WERI-Rb-1 (cell line): ENCODE results near the gene INO80D.
"Not testable (repeated sequence)": the region's sequence is repeated elsewhere in the genome, so short reads cannot be mapped to it uniquely, and the experiment has no call there.

ENCODE experiments used
- DNase-seq: peaks from one replicate; pipeline ENCODE4 v3.0.0-alpha.2; 2020
- H3K27ac ChIP-seq: fragments of 250-450 bp; sonication (Bioruptor Pico); 2 replicates; pipeline ENCODE4 v1.5.1; 2020; ENCODE audit warnings: mild to moderate bottlenecking, moderate library complexity
- H3K27me3 ChIP-seq: fragments of 250-450 bp; sonication (Bioruptor Pico); 2 replicates; pipeline ENCODE4 v1.5.1; 2021; ENCODE audit warnings: mild to moderate bottlenecking, low read depth, moderate library complexity; ENCODE audit not compliant: insufficient read depth, severe bottlenecking
- H3K36me3 ChIP-seq: fragments of 250-450 bp; sonication (Bioruptor Pico); 2 replicates; pipeline ENCODE4 v1.5.1; 2020; ENCODE audit warnings: mild to moderate bottlenecking, moderate library complexity
- H3K4me3 ChIP-seq: 2 replicates; pipeline ENCODE4 v1.5.1; 2011; ENCODE audit warnings: low read depth, mild to moderate bottlenecking, control low read depth, low read length
- H3K9me3 ChIP-seq: fragments of 250-450 bp; sonication (Bioruptor Pico); 2 replicates; pipeline ENCODE4 v1.5.1; 2021; ENCODE audit warnings: mild to moderate bottlenecking, moderate library complexity; ENCODE audit not compliant: severe bottlenecking
- TF ChIP-seq, protein P1 (sequence below): IDR thresholded peaks from 2 replicates; pipeline ENCODE4 v1.5.1; 2011; ENCODE audit warnings: low read depth, mild to moderate bottlenecking, control low read depth, inconsistent platforms, low read length

Gene INO80D

DNA sequence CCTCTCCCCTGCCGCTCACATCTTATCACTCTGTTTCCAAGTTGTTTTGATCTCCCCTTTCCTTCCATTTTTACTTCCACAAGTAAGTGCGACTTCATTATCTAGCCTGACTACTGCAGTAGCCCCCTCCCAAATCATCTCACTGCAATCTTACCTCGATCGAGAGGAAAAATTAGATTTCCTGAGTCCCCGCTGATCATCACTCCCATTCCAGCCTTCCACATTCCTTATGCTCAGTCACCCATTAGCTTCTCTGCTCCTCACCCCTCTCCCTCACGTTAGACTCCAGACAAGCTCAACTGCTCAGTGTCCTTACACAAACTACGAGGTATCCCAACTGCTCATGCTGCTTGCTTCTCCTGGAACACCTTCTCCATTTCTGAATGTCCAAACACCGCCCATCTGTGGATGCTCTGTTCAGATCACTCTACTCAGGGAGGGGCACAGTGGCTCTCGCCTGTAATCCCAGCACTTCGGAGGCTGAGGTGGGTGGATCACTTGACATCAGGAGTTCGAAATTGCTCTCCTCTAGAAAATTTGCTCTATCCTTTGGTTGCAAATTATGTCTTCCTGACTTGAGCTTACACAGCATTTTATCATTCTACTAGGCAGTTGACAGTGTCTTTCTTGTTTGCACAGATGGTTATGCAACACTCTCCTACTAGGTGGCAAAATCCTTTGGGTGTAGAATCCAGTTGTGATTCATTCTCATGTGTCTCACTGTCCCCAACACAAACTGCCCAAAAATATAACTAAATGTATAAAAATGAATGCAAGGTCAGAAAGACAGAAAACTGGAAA is 96.5 kb downstream of the INO80D start:
- Histone ChIP-seq H3K27me3 (no peaks in the 10 kb centered on the region), H3K36me3 (no peaks in the 10 kb centered on the region), H3K4me3 (no peak overlapping the region), H3K27ac (no peak overlapping the region), H3K9me3 (no peaks in the 10 kb centered on the region)
- DNase-seq: no peak
- TF ChIP-seq, protein P1, sequence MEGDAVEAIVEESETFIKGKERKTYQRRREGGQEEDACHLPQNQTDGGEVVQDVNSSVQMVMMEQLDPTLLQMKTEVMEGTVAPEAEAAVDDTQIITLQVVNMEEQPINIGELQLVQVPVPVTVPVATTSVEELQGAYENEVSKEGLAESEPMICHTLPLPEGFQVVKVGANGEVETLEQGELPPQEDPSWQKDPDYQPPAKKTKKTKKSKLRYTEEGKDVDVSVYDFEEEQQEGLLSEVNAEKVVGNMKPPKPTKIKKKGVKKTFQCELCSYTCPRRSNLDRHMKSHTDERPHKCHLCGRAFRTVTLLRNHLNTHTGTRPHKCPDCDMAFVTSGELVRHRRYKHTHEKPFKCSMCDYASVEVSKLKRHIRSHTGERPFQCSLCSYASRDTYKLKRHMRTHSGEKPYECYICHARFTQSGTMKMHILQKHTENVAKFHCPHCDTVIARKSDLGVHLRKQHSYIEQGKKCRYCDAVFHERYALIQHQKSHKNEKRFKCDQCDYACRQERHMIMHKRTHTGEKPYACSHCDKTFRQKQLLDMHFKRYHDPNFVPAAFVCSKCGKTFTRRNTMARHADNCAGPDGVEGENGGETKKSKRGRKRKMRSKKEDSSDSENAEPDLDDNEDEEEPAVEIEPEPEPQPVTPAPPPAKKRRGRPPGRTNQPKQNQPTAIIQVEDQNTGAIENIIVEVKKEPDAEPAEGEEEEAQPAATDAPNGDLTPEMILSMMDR: no peak

- not testable (repeated sequence) for H3K27me3 ChIP-seq, H3K36me3 ChIP-seq, H3K9me3 ChIP-seq, H3K27ac ChIP-seq, DNase-seq, H3K4me3 ChIP-seq
These were observed 97.3 kb downstream of the INO80D start for GRCh38 chr2:205988681-205989080.

- Histone ChIP-seq H3K9me3 (no peaks in the 10 kb centered on the region), H3K4me3 (no peak overlapping the region), H3K36me3 (no peaks in the 10 kb centered on the region), H3K27ac (no peak overlapping the region), H3K27me3 (no peaks in the 10 kb centered on the region)
- TF ChIP-seq, protein P1: no peak
- no peak for DNase-seq
These were observed 97.7 kb downstream of the INO80D start for GRCh38 chr2:205988274-205988673.

GRCh38 chr2:205986334-205986733 is 99.6 kb downstream of the INO80D start:
- not testable (repeated sequence) for H3K36me3 ChIP-seq, DNase-seq, H3K9me3 ChIP-seq, H3K27me3 ChIP-seq, H3K4me3 ChIP-seq, H3K27ac ChIP-seq

DNA sequence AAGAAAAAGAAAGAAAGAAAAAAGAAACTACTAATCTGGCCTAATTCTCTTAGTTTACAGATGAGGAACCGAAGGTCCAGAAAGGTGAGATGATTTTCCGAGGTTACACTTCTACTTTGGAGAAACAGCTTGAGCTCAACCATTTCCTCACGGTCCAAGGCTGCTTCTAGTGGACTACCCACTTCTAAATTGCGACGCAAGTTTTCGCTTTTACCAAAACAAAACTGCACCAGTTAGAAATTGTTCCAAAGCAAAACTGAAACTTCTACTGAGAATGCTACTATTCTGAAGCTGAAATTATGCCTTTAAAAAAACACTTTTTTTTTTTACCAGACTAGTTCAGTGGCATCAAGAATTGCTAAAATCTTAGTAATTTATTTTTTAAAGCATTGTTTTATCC is 101.6 kb downstream of the INO80D start:
- H3K27ac ChIP-seq: no peak overlapping the region
- TF ChIP-seq, protein P1: no peak

DNA sequence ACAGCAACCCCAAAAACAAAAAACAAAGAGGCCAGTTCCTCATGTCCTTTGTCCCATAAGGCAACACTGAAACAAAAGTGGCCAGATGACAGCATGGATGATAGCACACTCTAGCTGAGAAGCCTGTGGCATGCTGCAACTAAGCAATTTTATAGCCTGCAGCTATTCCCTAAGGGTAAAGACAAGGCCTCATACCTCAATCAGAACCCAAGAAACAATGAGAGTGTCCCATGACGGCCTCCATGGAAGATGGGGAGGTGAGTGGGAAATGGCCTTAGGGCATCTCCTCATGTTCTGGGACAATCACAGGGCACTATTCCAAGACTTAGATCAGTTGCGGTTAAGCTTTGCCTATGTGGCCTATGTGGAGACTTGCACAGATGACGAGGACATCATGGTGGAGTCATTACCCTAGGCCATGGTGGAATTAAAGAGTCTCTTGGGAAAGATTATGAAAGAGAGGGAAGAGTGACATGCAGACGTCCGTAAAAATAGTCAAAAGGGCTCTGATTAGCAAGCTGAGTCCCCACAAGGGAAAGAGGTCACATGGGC is 103.1 kb downstream of the INO80D start:
- Histone ChIP-seq H3K4me3 (no peak overlapping the region), H3K36me3 (no peaks in the 10 kb centered on the region), H3K27ac (no peak overlapping the region), H3K27me3 (no peaks in the 10 kb centered on the region), H3K9me3 (no peaks in the 10 kb centered on the region)
- no peak for DNase-seq
- TF ChIP-seq, protein P1: no peak

More for the DNA sequence above, 101.6 kb downstream of the INO80D start:
- no peak overlapping the region for H3K4me3 ChIP-seq
- no peak for DNase-seq
- H3K27me3 ChIP-seq: no peaks in the 10 kb centered on the region
- H3K36me3 ChIP-seq: no peaks in the 10 kb centered on the region
- H3K9me3 ChIP-seq: no peaks in the 10 kb centered on the region

DNA sequence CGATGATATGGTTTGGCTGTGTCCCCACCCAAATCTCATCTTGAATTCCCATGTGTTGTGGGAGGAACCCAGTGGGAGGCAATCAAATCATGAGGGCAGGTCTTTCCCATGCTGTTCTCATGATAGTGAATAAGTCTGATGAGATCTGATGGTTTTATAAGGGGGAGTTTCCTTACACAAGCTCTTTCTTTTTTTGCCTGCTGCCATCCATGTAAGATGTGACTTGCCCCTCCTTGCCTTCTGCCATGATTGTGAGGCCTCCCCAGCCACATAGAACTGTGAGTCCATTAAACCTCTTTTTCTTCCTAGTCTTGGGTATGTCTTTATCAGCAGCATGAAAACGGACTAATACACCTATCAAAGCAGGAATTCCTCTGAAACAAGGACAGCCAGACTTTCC is 107.2 kb downstream of the INO80D start:
- H3K27ac ChIP-seq, H3K4me3 ChIP-seq, DNase-seq, H3K9me3 ChIP-seq, H3K36me3 ChIP-seq, H3K27me3 ChIP-seq: not testable (repeated sequence)

- not testable (repeated sequence) for DNase-seq, H3K27me3 ChIP-seq, H3K27ac ChIP-seq
These were observed 108.3 kb downstream of the INO80D start for GRCh38 chr2:205977699-205978098.

GRCh38 chr2:205976934-205977659 is 108.9 kb downstream of the INO80D start:
- H3K4me3 ChIP-seq, H3K36me3 ChIP-seq, H3K27ac ChIP-seq, DNase-seq, H3K27me3 ChIP-seq, H3K9me3 ChIP-seq: not testable (repeated sequence)

More at GRCh38 chr2:205977699-205978098, 108.3 kb downstream of the INO80D start:
- H3K9me3 ChIP-seq, H3K36me3 ChIP-seq, H3K4me3 ChIP-seq: not testable (repeated sequence)
